Lower leg skin (tissue), 3 donors: Measurements from ENCODE around the gene KRTAP10-3.

Experiments used
- CTCF ChIP-seq, 3 donors: fragments of 450-650 bp; IDR thresholded peaks; one replicate each; pipeline ENCODE4 v1.5.1; 2016; ENCODE audit warnings: antibody characterized with exemption in 3 of 3, mild to moderate bottlenecking in 3 of 3, moderate library complexity in 2 of 3
- POLR2A ChIP-seq, 2 donors: fragments of 450-650 bp; IDR thresholded peaks; one replicate each; pipeline ENCODE4 v1.6.1; 2016 to 2017; ENCODE audit warnings: antibody characterized with exemption in 2 of 2, mild to moderate bottlenecking in 1 of 2, moderate library complexity in 1 of 2

DNA sequence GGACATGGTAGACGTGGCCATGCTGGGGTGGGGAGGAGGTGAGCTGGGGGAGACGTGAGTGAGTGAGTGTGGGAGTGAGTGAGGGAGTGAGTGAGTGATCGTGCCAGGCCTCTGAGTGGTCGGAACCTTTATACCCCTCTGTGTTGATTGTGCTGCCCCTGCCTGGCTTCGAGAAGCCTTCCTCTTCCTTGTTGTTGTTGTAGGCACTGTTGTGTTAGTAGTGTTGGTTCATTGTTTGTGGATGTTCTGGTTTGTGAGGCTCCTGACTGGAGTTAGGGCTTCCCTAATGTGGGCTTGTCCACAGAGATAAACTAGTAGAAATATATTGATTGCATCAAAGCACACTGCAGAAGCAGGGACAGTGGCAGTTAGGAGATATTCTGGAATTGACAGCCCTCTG is at the start of gene KRTAP10-3:
- no peak for TF ChIP-seq CTCF (IDR thresholded peaks at IDR 0.05)
- no peak for TF ChIP-seq POLR2A (IDR thresholded peaks at IDR 0.05)
